VCaP (cell line): ENCODE data around the gene CA12.

Source experiments
- H3K27ac ChIP-seq: fragments of 450-650 bp; 2 replicates; pipeline ENCODE4 v1.5.1; 2017
- CTCF ChIP-seq: fragments of 450-650 bp; conservative IDR thresholded peaks from 2 replicates; pipeline ENCODE4 v1.5.1; 2017; ENCODE audit warnings: mild to moderate bottlenecking, moderate library complexity

Gene CA12

GRCh38 chr15:63299943-63300575 lies 81.6 kb downstream of the CA12 start:
- no peak overlapping the region for H3K27ac ChIP-seq
- TF ChIP-seq CTCF = no peak

GRCh38 chr15:63296195-63296594 lies 85.5 kb downstream of the CA12 start:
- no peak for TF ChIP-seq CTCF
- H3K27ac ChIP-seq = no peak overlapping the region

GRCh38 chr15:63295341-63295740 lies 86.3 kb downstream of the CA12 start:
- no peak overlapping the region for H3K27ac ChIP-seq
- no peak for TF ChIP-seq CTCF

- no peak overlapping the region for H3K27ac ChIP-seq
- no peak for TF ChIP-seq CTCF
These were observed 87.3 kb downstream of the CA12 start for GRCh38 chr15:63294359-63294758.

- no peak for TF ChIP-seq CTCF
- H3K27ac ChIP-seq = no peak overlapping the region
These were observed 88.9 kb downstream of the CA12 start for GRCh38 chr15:63292771-63293170.

GRCh38 chr15:63292241-63292640 lies 89.4 kb downstream of the CA12 start:
- TF ChIP-seq CTCF = no peak
- H3K27ac ChIP-seq = no peak overlapping the region

GRCh38 chr15:63291507-63291906 lies 90.1 kb downstream of the CA12 start:
- no peak overlapping the region for H3K27ac ChIP-seq
- TF ChIP-seq CTCF = no peak
